Kidney epithelial cell (primary cell): Measurements from ENCODE around the gene PUM1. TPM values are rescaled to one million over a fixed set of nuclear protein-coding genes. Genes with fewer than 3 reads are reported as not detected.

Experiments
- DNase-seq: peaks from one replicate; pipeline ENCODE4 v3.0.0-alpha.2; 2010; ENCODE audit warnings: low read depth
- H3K27me3 ChIP-seq: 2 replicates; pipeline ENCODE4 v1.6.0; 2011; ENCODE audit warnings: low read length; ENCODE audit not compliant: control insufficient read depth, insufficient read depth
- H3K36me3 ChIP-seq: 2 replicates; pipeline ENCODE4 v1.5.1; 2011; ENCODE audit warnings: low read length; ENCODE audit not compliant: control insufficient read depth, insufficient read depth
- H3K4me3 ChIP-seq: 2 replicates; pipeline ENCODE4 v1.5.1; 2011; ENCODE audit warnings: low read depth, mild to moderate bottlenecking, control low read depth, low read length
- total RNA-seq: library from RNA; depleted of rRNA; stranded (reverse); fragments of >200 nt; gene quantifications from 2 replicates; pipeline ENCODE4 v1.2.3, GENCODE V29; 2015
- TF ChIP-seq, protein P1 (sequence below): IDR thresholded peaks from 2 replicates; pipeline ENCODE4 v1.5.1; 2011; ENCODE audit warnings: mild to moderate bottlenecking, moderate library complexity, low read length, control low read depth, inconsistent platforms; ENCODE audit not compliant: insufficient read depth, poor library complexity, severe bottlenecking

Gene PUM1
- total RNA-seq, 1 donor from 2014 or later = 78.1 TPM

DNA sequence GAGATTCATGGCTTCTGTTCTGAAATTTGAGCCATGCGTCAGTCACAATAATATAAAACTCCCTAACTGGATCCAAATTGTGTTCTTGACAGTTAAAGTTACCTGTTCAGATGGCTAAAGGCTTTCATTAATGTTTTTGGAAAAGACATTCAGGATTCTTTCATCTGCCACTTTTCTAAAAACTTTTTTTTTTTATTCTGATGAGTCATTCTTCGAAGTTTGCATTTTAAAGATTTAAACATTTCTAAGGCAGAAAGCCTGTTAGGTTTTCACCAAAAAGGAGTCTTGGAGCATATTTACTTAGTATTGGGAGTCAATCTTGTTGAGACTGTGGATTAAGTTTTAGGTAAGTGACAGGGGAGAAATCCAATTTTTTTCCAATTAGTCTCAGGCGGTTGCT lies 138.1 kb downstream of the PUM1 start:
- Histone ChIP-seq H3K4me3 (no peak overlapping the region), H3K27me3 (no peaks in the 10 kb centered on the region), H3K36me3 (no peaks in the 10 kb centered on the region)
- TF ChIP-seq, protein P1, sequence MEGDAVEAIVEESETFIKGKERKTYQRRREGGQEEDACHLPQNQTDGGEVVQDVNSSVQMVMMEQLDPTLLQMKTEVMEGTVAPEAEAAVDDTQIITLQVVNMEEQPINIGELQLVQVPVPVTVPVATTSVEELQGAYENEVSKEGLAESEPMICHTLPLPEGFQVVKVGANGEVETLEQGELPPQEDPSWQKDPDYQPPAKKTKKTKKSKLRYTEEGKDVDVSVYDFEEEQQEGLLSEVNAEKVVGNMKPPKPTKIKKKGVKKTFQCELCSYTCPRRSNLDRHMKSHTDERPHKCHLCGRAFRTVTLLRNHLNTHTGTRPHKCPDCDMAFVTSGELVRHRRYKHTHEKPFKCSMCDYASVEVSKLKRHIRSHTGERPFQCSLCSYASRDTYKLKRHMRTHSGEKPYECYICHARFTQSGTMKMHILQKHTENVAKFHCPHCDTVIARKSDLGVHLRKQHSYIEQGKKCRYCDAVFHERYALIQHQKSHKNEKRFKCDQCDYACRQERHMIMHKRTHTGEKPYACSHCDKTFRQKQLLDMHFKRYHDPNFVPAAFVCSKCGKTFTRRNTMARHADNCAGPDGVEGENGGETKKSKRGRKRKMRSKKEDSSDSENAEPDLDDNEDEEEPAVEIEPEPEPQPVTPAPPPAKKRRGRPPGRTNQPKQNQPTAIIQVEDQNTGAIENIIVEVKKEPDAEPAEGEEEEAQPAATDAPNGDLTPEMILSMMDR = no peak
- no peak for DNase-seq

DNA sequence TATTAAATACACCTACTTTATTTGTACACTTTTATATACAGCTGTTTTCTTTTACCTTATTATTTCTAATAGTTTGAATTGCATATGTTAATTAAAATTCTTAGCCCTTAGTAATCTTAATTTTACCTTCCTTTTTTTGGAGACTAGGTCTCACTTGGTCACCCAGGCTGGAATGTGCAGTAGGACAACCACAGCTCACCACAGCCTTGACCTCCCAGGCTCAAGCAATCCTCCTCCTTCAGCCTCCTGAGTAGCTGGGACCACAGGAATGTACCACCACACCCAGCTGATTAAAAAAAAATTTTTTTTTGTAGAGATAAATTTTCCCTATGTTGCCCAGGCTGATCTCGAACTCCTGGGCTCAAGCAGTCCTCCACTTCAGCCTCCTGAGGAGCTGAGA lies 141.9 kb downstream of the PUM1 start:
- TF ChIP-seq, protein P1 = no peak
- no peak for DNase-seq
- H3K36me3 ChIP-seq = no peaks in the 10 kb centered on the region
- H3K4me3 ChIP-seq = no peak overlapping the region
- no peaks in the 10 kb centered on the region for H3K27me3 ChIP-seq

DNA sequence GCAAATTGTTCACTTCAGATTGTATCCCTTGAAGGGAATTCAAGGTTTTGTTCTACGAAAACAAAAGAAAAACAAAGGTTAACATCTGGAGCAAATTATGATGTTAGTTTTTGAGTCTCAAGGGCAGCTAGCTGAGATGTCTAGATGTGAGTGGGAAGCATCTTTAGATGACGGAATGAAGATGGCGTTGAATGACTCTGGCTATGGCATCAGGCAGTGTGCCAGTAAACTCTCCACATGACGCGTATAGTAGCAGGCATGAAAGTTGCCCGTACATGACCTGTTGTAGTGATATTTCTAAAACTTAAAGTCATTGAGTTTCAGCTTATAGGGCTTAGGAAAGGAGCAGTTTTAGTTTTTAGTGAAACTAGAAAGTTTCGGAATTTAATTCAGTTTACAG lies 144.7 kb downstream of the PUM1 start:
- Histone ChIP-seq H3K4me3 (no peak overlapping the region), H3K27me3 (no peaks in the 10 kb centered on the region), H3K36me3 (no peaks in the 10 kb centered on the region)
- TF ChIP-seq, protein P1 = no peak
- DNase-seq = no peak

DNA sequence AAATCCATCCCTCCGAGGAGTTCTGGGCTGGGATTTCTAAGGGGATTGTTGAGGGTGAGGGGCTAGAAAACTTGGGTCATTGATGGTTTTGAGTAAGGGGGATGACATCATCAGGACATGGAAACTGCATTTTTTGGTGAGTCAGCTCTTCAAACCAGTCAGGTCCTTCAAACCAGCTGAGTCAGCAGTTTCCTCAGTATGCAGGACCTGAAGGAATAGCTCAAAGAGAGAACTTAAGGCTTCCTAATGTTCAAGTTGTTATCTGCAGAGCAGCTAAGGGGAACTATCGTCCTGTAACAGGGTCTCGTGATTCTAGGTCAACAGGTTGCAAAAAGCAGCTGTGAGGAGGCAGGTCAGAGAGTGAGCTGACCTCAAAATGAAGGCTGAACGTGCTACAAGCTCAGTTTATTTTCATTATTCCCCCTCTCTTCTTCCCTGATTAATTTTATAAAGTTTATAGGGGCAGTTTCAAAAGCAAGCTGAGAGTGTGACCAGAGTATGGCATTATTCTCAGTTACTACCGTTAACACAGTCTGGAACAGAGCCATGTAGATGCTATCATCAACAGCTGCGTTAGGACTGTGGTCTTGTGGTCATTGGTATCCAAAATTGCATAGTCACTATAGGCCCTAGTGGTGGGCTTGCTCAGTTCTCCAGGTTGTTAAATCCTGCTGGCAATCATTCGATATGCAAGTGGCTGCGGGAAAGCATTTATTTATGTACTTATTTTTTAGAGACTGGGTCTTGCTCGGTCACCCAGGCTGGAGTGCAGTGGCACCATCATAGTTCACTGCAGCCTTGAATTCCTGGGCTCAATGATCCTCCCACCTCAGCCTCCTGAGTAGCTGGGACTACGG lies 146.3 kb downstream of the PUM1 start:
- DNase-seq = peak; percentile 37
- no peaks in the 10 kb centered on the region for H3K36me3 ChIP-seq
- no peak overlapping the region for H3K4me3 ChIP-seq
- H3K27me3 ChIP-seq = no peaks in the 10 kb centered on the region
- TF ChIP-seq, protein P1 = no peak

DNA sequence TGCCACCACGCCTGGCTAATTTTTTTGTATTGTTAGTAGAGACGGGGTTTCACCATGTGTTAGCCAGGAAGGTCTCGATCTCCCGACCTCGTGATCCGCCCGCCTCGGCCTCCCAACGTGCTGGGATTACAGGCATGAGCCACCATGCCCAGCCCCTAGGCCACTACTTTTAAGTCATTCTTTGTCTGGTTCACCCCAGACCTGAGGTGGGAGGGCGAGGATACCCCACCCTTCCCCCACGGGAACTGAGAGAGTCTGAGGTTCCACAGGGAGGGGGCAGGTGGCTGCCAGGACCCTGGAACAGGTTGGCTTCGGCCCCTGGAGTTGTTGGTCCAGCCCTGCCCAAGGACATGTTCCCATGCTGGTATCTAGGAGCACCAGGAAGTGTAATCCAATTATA lies 149.2 kb downstream of the PUM1 start:
- no peak for DNase-seq

More for the DNA sequence above, 149.2 kb downstream of the PUM1 start:
- Histone ChIP-seq H3K36me3 (no peaks in the 10 kb centered on the region), H3K4me3 (no peak overlapping the region), H3K27me3 (no peaks in the 10 kb centered on the region)
- TF ChIP-seq, protein P1 = no peak
